GM18526 (cell line): ENCODE data around the gene DBNDD1.

Experiments
- POLR2A ChIP-seq: IDR thresholded peaks from 3 replicates; pipeline ENCODE4 v1.6.1; 2011; ENCODE audit not compliant: insufficient read length; ENCODE audit errors: extremely low read depth

The DBNDD1 gene

GRCh38 chr16:90018652-90019542 lies at the start of gene DBNDD1:
TSS of gene DBNDD1 (minus strand) at chr16:90019456. CDS start at chr16:90019341, 115 bp downstream.
- TF ChIP-seq POLR2A: no peak

GRCh38 chr16:90061437-90061836 lies 42.2 kb upstream of the DBNDD1 start:
- TF ChIP-seq POLR2A: no peak

- TF ChIP-seq POLR2A: no peak
These were observed 38.5 kb upstream of the DBNDD1 start for GRCh38 chr16:90057738-90058173.

GRCh38 chr16:90055371-90055770 lies 36.1 kb upstream of the DBNDD1 start:
- TF ChIP-seq POLR2A: no peak

GRCh38 chr16:90054554-90054953 lies 35.3 kb upstream of the DBNDD1 start:
- no peak for TF ChIP-seq POLR2A

- no peak for TF ChIP-seq POLR2A
These were observed 34.7 kb upstream of the DBNDD1 start for GRCh38 chr16:90053902-90054500.

GRCh38 chr16:90050969-90051368 lies 31.7 kb upstream of the DBNDD1 start:
- no peak for TF ChIP-seq POLR2A

GRCh38 chr16:90048737-90049330 lies 29.6 kb upstream of the DBNDD1 start:
- TF ChIP-seq POLR2A: no peak

- TF ChIP-seq POLR2A: no peak
These were observed 29.1 kb upstream of the DBNDD1 start for GRCh38 chr16:90048347-90048722.

- TF ChIP-seq POLR2A: no peak
These were observed 28.6 kb upstream of the DBNDD1 start for GRCh38 chr16:90047714-90048346.

GRCh38 chr16:90046971-90047713 lies 27.9 kb upstream of the DBNDD1 start:
- TF ChIP-seq POLR2A: no peak

GRCh38 chr16:90046122-90046970 lies 27.1 kb upstream of the DBNDD1 start:
- no peak for TF ChIP-seq POLR2A

GRCh38 chr16:90044111-90044551 lies 24.9 kb upstream of the DBNDD1 start:
- no peak for TF ChIP-seq POLR2A

- TF ChIP-seq POLR2A: no peak
These were observed 24.3 kb upstream of the DBNDD1 start for GRCh38 chr16:90043526-90043925.
